ENCODE measurements around the gene ENPP1. TPM values are rescaled to one million over a fixed set of nuclear protein-coding genes. Genes with fewer than 3 reads are reported as not detected.

The ENPP1 gene
- total RNA-seq, 2 donors from 2014 or later = 17.8 to 18.9 TPM

- Histone ChIP-seq H3K9me3 (no peaks in the 10 kb centered on the region), H3K4me1 (replicated peaks) (no peaks in the 10 kb centered on the region), H3K36me3 (no peaks in the 10 kb centered on the region), H3K4me3 (no peak overlapping the region), H3K27me3 (replicated peaks; ENCODE audit: insufficient read depth) (no peaks in the 10 kb centered on the region), H3K27ac (no peak overlapping the region)
- no peak for DNase-seq (ENCODE audit: low spot score)
- intact Hi-C loops (cut with DNase I) = no loop called here
- 97% methylated on average over 3 of the region's 3 CpGs for WGBS
- TF ChIP-seq POLR2AphosphoS5 (IDR thresholded peaks at IDR 0.05) = no peak
- no peak for TF ChIP-seq POLR2A (IDR thresholded peaks at IDR 0.05)
- no peak for TF ChIP-seq CTCF (IDR thresholded peaks at IDR 0.05)
Measured at GRCh38 chr6:131868836-131869235, 61.0 kb downstream of the ENPP1 start.

- no peaks in the 10 kb centered on the region for H3K36me3 ChIP-seq
- 76% methylated on average over 1 of the region's 1 CpG for WGBS
- no peak for TF ChIP-seq POLR2AphosphoS5 (IDR thresholded peaks at IDR 0.05)
- no peak for TF ChIP-seq POLR2A (IDR thresholded peaks at IDR 0.05)
- no peak for TF ChIP-seq CTCF (IDR thresholded peaks at IDR 0.05)
- H3K4me1 ChIP-seq (replicated peaks) = no peaks in the 10 kb centered on the region
- H3K4me3 ChIP-seq = no peak overlapping the region
- no peaks in the 10 kb centered on the region for H3K27me3 ChIP-seq (replicated peaks; ENCODE audit: insufficient read depth)
- intact Hi-C loops (cut with DNase I) = no loop called here
- no peaks in the 10 kb centered on the region for H3K9me3 ChIP-seq
- H3K27ac ChIP-seq = no peak overlapping the region
- DNase-seq (ENCODE audit: low spot score) = no peak
Measured at GRCh38 chr6:131875647-131876046, 67.8 kb downstream of the ENPP1 start.

- intact Hi-C loops (cut with DNase I) = no loop called here
Measured at GRCh38 chr6:131876545-131876944, 68.7 kb downstream of the ENPP1 start.

GRCh38 chr6:131877999-131878789, 70.4 kb downstream of the ENPP1 start:
- TF ChIP-seq CTCF (IDR thresholded peaks at IDR 0.05) (no peak), POLR2A (IDR thresholded peaks at IDR 0.05) (no peak), POLR2AphosphoS5 (IDR thresholded peaks at IDR 0.05) (no peak)
- intact Hi-C loops (cut with DNase I) = no loop called here
- no peak overlapping the region for H3K4me3 ChIP-seq
- no peaks in the 10 kb centered on the region for H3K36me3 ChIP-seq
- DNase-seq (ENCODE audit: low spot score) = no peak
- whole genome bisulfite sequencing = 95% methylated on average over 4 of the region's 4 CpGs
- no peaks in the 10 kb centered on the region for H3K27me3 ChIP-seq (replicated peaks; ENCODE audit: insufficient read depth)
- H3K27ac ChIP-seq = no peak overlapping the region
- no peaks in the 10 kb centered on the region for H3K4me1 ChIP-seq (replicated peaks)
- no peaks in the 10 kb centered on the region for H3K9me3 ChIP-seq

More at GRCh38 chr6:131876545-131876944, 68.7 kb downstream of the ENPP1 start:
- Histone ChIP-seq H3K27ac (no peak overlapping the region), H3K4me3 (no peak overlapping the region), H3K4me1 (replicated peaks) (no peaks in the 10 kb centered on the region), H3K9me3 (no peaks in the 10 kb centered on the region), H3K36me3 (no peaks in the 10 kb centered on the region), H3K27me3 (replicated peaks; ENCODE audit: insufficient read depth) (no peaks in the 10 kb centered on the region)
- TF ChIP-seq POLR2A (IDR thresholded peaks at IDR 0.05) (no peak), CTCF (IDR thresholded peaks at IDR 0.05) (no peak), POLR2AphosphoS5 (IDR thresholded peaks at IDR 0.05) (no peak)
- no peak for DNase-seq (ENCODE audit: low spot score)

- H3K4me3 ChIP-seq = no peak overlapping the region
- 74% methylated on average over 2 of the region's 2 CpGs for WGBS
- no peak for TF ChIP-seq CTCF (IDR thresholded peaks at IDR 0.05)
- TF ChIP-seq POLR2AphosphoS5 (IDR thresholded peaks at IDR 0.05) = no peak
- TF ChIP-seq POLR2A (IDR thresholded peaks at IDR 0.05) = no peak
- intact Hi-C loops (cut with DNase I) = no loop called here
- no peak for DNase-seq (ENCODE audit: low spot score)
- no peaks in the 10 kb centered on the region for H3K4me1 ChIP-seq (replicated peaks)
- no peaks in the 10 kb centered on the region for H3K36me3 ChIP-seq
- no peak overlapping the region for H3K27ac ChIP-seq
- no peaks in the 10 kb centered on the region for H3K9me3 ChIP-seq
- no peaks in the 10 kb centered on the region for H3K27me3 ChIP-seq (replicated peaks; ENCODE audit: insufficient read depth)
Measured at GRCh38 chr6:131883016-131883415, 75.2 kb downstream of the ENPP1 start.
